Measurements from ENCODE around the gene MYO1F.

- TF ChIP-seq EP300 (IDR thresholded peaks at IDR 0.05) (no peak), CTCF (IDR thresholded peaks at IDR 0.05) (no peak), POLR2A (IDR thresholded peaks at IDR 0.05) (no peak)
Observed at GRCh38 chr19:8577247-8577646, at the start of gene MYO1F.

Measured in tibial nerve (tissue), 4 donors.